Measurements from ENCODE around the gene PLEKHA1.

PLEKHA1 gene

GRCh38 chr10:122441961-122442360 lies 67.5 kb downstream of the PLEKHA1 start:
- CTCF ChIA-PET = interaction anchor here (1.1 kb wide), 1 partner anchor 173 kb away, joined by 3 read pairs; no protein-coding TSS in a partner anchor
- H3K36me3 Mint-ChIP-seq = no peaks in the 10 kb centered on the region
- H3K9me3 Mint-ChIP-seq = no peaks in the 10 kb centered on the region
- no peak overlapping the region for H3K27ac Mint-ChIP-seq
- H3K4me3 Mint-ChIP-seq = no peak overlapping the region
- no peak for DNase-seq
- H3K27me3 Mint-ChIP-seq = peaks cover 8% of the 10 kb centered on the region
- H3K4me1 Mint-ChIP-seq = no peaks in the 10 kb centered on the region

GRCh38 chr10:122445469-122445868 lies 71.0 kb downstream of the PLEKHA1 start:
- H3K36me3 Mint-ChIP-seq = no peaks in the 10 kb centered on the region
- CTCF ChIA-PET = no interaction called here
- H3K4me3 Mint-ChIP-seq = no peak overlapping the region
- H3K4me1 Mint-ChIP-seq = no peaks in the 10 kb centered on the region
- H3K9me3 Mint-ChIP-seq = no peaks in the 10 kb centered on the region
- peaks cover 22% of the 10 kb centered on the region for H3K27me3 Mint-ChIP-seq
- no peak for DNase-seq
- no peak overlapping the region for H3K27ac Mint-ChIP-seq

- Mint-ChIP-seq H3K27me3 (peaks cover 26% of the 10 kb centered on the region), H3K27ac (no peak overlapping the region), H3K9me3 (no peaks in the 10 kb centered on the region), H3K4me1 (no peaks in the 10 kb centered on the region), H3K4me3 (no peak overlapping the region), H3K36me3 (no peaks in the 10 kb centered on the region)
- CTCF ChIA-PET = no interaction called here
- DNase-seq = no peak
Observed at GRCh38 chr10:122445904-122446303, 71.4 kb downstream of the PLEKHA1 start.

- H3K9me3 Mint-ChIP-seq = no peaks in the 10 kb centered on the region
- CTCF ChIA-PET = interaction anchor here (0.6 to 1.2 kb wide), 2 partner anchors 12 to 450 kb away, joined by 3 read pairs; no protein-coding TSS in a partner anchor
- peaks cover 32% of the 10 kb centered on the region for H3K27me3 Mint-ChIP-seq
- no peaks in the 10 kb centered on the region for H3K4me1 Mint-ChIP-seq
- H3K36me3 Mint-ChIP-seq = no peaks in the 10 kb centered on the region
- DNase-seq = no peak
- H3K27ac Mint-ChIP-seq = no peak overlapping the region
- H3K4me3 Mint-ChIP-seq = no peak overlapping the region
Observed at GRCh38 chr10:122446668-122447423, 72.3 kb downstream of the PLEKHA1 start.

GRCh38 chr10:122448600-122448999 lies 74.1 kb downstream of the PLEKHA1 start:
- CTCF ChIA-PET = no interaction called here
- peaks cover 32% of the 10 kb centered on the region for H3K27me3 Mint-ChIP-seq
- no peak overlapping the region for H3K4me3 Mint-ChIP-seq
- DNase-seq = no peak
- no peaks in the 10 kb centered on the region for H3K4me1 Mint-ChIP-seq
- no peaks in the 10 kb centered on the region for H3K36me3 Mint-ChIP-seq
- H3K9me3 Mint-ChIP-seq = no peaks in the 10 kb centered on the region
- H3K27ac Mint-ChIP-seq = no peak overlapping the region

GRCh38 chr10:122449153-122449552 lies 74.6 kb downstream of the PLEKHA1 start:
- Mint-ChIP-seq H3K27me3 (peaks cover 32% of the 10 kb centered on the region), H3K4me3 (no peak overlapping the region), H3K9me3 (no peaks in the 10 kb centered on the region), H3K4me1 (no peaks in the 10 kb centered on the region), H3K27ac (no peak overlapping the region), H3K36me3 (no peaks in the 10 kb centered on the region)
- DNase-seq = no peak
- CTCF ChIA-PET = no interaction called here

GRCh38 chr10:122450353-122450990 lies 76.0 kb downstream of the PLEKHA1 start:
- CTCF ChIA-PET = interaction anchor here (1.3 kb wide), 1 partner anchor 15 kb away, joined by 5 read pairs; no protein-coding TSS in a partner anchor
- no peak overlapping the region for H3K27ac Mint-ChIP-seq
- H3K4me3 Mint-ChIP-seq = no peak overlapping the region
- no peaks in the 10 kb centered on the region for H3K9me3 Mint-ChIP-seq
- H3K4me1 Mint-ChIP-seq = no peaks in the 10 kb centered on the region
- no peak for DNase-seq
- no peaks in the 10 kb centered on the region for H3K36me3 Mint-ChIP-seq
- peaks cover 35% of the 10 kb centered on the region for H3K27me3 Mint-ChIP-seq

GRCh38 chr10:122454071-122454470 lies 79.6 kb downstream of the PLEKHA1 start:
- no peaks in the 10 kb centered on the region for H3K9me3 Mint-ChIP-seq
- no peak for DNase-seq
- no peaks in the 10 kb centered on the region for H3K36me3 Mint-ChIP-seq
- no peak overlapping the region for H3K27ac Mint-ChIP-seq
- H3K4me3 Mint-ChIP-seq = no peak overlapping the region
- no peaks in the 10 kb centered on the region for H3K4me1 Mint-ChIP-seq
- CTCF ChIA-PET = no interaction called here
- peaks cover 53% of the 10 kb centered on the region for H3K27me3 Mint-ChIP-seq

- Mint-ChIP-seq H3K36me3 (no peaks in the 10 kb centered on the region), H3K27me3 (peaks cover 56% of the 10 kb centered on the region), H3K9me3 (no peaks in the 10 kb centered on the region), H3K4me3 (no peak within 1 kb of the TSS), H3K27ac (no peak within 1 kb of the TSS), H3K4me1 (no peaks in the 10 kb centered on the region)
- CTCF ChIA-PET = no interaction called here
- DNase-seq = no peak
Observed at GRCh38 chr10:122454603-122455080, 80.1 kb downstream of the PLEKHA1 start, which contains the start of gene ARMS2. TSS of gene ARMS2 (plus strand) at chr10:122454653. CDS start at chr10:122454728, 75 bp downstream.

GRCh38 chr10:122455376-122456079 lies 81.0 kb downstream of the PLEKHA1 start:
- Mint-ChIP-seq H3K4me1 (no peaks in the 10 kb centered on the region), H3K27me3 (peaks cover 58% of the 10 kb centered on the region), H3K36me3 (no peaks in the 10 kb centered on the region), H3K27ac (no peak overlapping the region), H3K4me3 (no peak overlapping the region), H3K9me3 (no peaks in the 10 kb centered on the region)
- DNase-seq = no peak
- CTCF ChIA-PET = no interaction called here

GRCh38 chr10:122457934-122458333 lies 83.4 kb downstream of the PLEKHA1 start:
- peaks cover 9% of the 10 kb centered on the region for H3K4me1 Mint-ChIP-seq
- H3K27ac Mint-ChIP-seq = no peak overlapping the region
- H3K36me3 Mint-ChIP-seq = no peaks in the 10 kb centered on the region
- no peak overlapping the region for H3K4me3 Mint-ChIP-seq
- CTCF ChIA-PET = no interaction called here
- peaks cover 69% of the 10 kb centered on the region for H3K27me3 Mint-ChIP-seq
- no peaks in the 10 kb centered on the region for H3K9me3 Mint-ChIP-seq
- no peak for DNase-seq

- no peaks in the 10 kb centered on the region for H3K9me3 Mint-ChIP-seq
- no peak overlapping the region for H3K4me3 Mint-ChIP-seq
- CTCF ChIA-PET = no interaction called here
- DNase-seq = no peak
- no peaks in the 10 kb centered on the region for H3K36me3 Mint-ChIP-seq
- peaks cover 11% of the 10 kb centered on the region for H3K4me1 Mint-ChIP-seq
- no peak overlapping the region for H3K27ac Mint-ChIP-seq
- H3K27me3 Mint-ChIP-seq = peaks cover 77% of the 10 kb centered on the region
Observed at GRCh38 chr10:122458693-122459092, 84.2 kb downstream of the PLEKHA1 start.

- no peak overlapping the region for H3K4me3 Mint-ChIP-seq
- H3K27me3 Mint-ChIP-seq = peaks cover 82% of the 10 kb centered on the region
- peaks cover 11% of the 10 kb centered on the region for H3K4me1 Mint-ChIP-seq
- H3K27ac Mint-ChIP-seq = no peak overlapping the region
- no peaks in the 10 kb centered on the region for H3K36me3 Mint-ChIP-seq
- no peak for DNase-seq
- CTCF ChIA-PET = no interaction called here
- no peaks in the 10 kb centered on the region for H3K9me3 Mint-ChIP-seq
Observed at GRCh38 chr10:122459561-122460273, 85.2 kb downstream of the PLEKHA1 start.

- H3K4me1 Mint-ChIP-seq = peaks cover 11% of the 10 kb centered on the region
Observed at GRCh38 chr10:122460891-122461293, 86.4 kb downstream of the PLEKHA1 start.

More at GRCh38 chr10:122460891-122461293, 86.4 kb downstream of the PLEKHA1 start:
- no peaks in the 10 kb centered on the region for H3K36me3 Mint-ChIP-seq
- peaks cover 89% of the 10 kb centered on the region for H3K27me3 Mint-ChIP-seq
- no peak overlapping the region for H3K4me3 Mint-ChIP-seq
- no peak overlapping the region for H3K27ac Mint-ChIP-seq
- no peaks in the 10 kb centered on the region for H3K9me3 Mint-ChIP-seq
- no peak for DNase-seq
- CTCF ChIA-PET = no interaction called here
